DOHH2 (cell line): ENCODE data around the gene DCDC1.

ENCODE experiments used
- EZH2phosphoT487 ChIP-seq: fragments of 200-600 bp; sonication (generic); IDR thresholded peaks from 2 replicates; pipeline ENCODE4 v1.6.1; 2017; ENCODE audit warnings: borderline replicate concordance, mild to moderate bottlenecking, antibody characterized with exemption, low read length, moderate library complexity, mixed read lengths
- TF ChIP-seq, protein P1 (sequence below): fragments of 200-600 bp; sonication (generic); IDR thresholded peaks from one replicate; pipeline ENCODE4 v1.5.1; 2014; ENCODE audit warnings: antibody characterized with exemption, mild to moderate bottlenecking, low read depth, low read length; ENCODE audit not compliant: poor library complexity, severe bottlenecking

DNA sequence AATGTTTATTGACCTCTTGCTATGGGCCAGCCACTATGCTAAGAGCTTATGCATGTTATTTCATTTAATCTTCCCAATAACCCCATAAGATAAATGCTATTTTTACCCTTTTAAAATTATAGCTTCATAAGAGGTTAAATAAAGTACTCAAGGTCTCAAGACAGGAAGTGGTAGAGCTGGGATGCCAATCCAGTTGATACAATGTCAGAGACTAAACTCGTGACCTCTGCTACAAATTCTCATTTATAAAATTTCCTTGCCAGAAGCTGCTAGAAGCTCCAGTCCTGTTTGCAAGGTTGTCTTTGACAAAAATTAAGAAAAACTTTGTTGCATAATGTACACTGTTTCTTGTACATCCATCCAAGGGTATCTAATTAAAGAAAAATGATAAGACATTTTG, 517.4 kb downstream of the DCDC1 start:
- TF ChIP-seq, protein P1, sequence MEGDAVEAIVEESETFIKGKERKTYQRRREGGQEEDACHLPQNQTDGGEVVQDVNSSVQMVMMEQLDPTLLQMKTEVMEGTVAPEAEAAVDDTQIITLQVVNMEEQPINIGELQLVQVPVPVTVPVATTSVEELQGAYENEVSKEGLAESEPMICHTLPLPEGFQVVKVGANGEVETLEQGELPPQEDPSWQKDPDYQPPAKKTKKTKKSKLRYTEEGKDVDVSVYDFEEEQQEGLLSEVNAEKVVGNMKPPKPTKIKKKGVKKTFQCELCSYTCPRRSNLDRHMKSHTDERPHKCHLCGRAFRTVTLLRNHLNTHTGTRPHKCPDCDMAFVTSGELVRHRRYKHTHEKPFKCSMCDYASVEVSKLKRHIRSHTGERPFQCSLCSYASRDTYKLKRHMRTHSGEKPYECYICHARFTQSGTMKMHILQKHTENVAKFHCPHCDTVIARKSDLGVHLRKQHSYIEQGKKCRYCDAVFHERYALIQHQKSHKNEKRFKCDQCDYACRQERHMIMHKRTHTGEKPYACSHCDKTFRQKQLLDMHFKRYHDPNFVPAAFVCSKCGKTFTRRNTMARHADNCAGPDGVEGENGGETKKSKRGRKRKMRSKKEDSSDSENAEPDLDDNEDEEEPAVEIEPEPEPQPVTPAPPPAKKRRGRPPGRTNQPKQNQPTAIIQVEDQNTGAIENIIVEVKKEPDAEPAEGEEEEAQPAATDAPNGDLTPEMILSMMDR: no peak
- TF ChIP-seq EZH2phosphoT487: no peak
